Fibroblast of pulmonary artery (primary cell): ENCODE data around the gene PARK7.

ENCODE experiments used
- DNase-seq: peaks from one replicate; pipeline ENCODE4 v3.0.0-alpha.2; 2010; ENCODE audit warnings: low read depth
- H3K4me3 ChIP-seq: replicated peaks from 2 replicates; pipeline ENCODE4 v1.5.1; 2011; ENCODE audit warnings: low read depth, mild to moderate bottlenecking, control low read depth, low read length, moderate library complexity
- TF ChIP-seq, protein P1 (sequence below): IDR thresholded peaks from 2 replicates; pipeline ENCODE4 v1.5.1; 2011; ENCODE audit warnings: mild to moderate bottlenecking, control low read depth, low read length, inconsistent platforms; ENCODE audit errors: missing control alignments

The PARK7 gene

DNA sequence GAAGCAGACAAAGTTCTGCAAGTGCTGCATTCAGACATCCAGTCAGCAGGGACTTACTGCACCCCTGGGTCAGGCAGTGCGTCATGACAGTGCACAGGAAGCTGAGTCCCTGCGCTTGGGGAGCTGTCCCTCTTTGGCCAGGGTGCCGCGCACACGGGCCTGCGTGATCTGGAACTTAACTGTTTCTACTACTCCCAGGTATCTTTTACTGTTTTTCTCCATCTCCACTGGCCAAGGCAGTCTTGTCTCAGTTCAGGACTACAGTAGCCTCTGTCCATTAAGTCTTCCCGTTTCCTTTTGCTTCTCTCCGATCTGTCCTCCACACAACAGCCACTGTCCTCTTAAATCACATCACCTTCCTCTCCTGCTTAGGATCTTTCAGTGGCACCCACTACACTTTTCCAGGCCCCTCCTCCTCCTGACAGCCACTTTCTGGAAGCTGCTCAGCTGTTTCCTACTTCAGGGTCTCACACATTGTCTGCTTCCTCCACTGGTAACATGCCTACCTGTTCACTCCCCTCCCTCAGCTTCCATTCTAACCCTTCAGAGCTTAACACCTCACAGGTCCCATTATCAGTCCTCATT is 48.7 kb downstream of the PARK7 start:
- no peak overlapping the region for H3K4me3 ChIP-seq
- TF ChIP-seq, protein P1, sequence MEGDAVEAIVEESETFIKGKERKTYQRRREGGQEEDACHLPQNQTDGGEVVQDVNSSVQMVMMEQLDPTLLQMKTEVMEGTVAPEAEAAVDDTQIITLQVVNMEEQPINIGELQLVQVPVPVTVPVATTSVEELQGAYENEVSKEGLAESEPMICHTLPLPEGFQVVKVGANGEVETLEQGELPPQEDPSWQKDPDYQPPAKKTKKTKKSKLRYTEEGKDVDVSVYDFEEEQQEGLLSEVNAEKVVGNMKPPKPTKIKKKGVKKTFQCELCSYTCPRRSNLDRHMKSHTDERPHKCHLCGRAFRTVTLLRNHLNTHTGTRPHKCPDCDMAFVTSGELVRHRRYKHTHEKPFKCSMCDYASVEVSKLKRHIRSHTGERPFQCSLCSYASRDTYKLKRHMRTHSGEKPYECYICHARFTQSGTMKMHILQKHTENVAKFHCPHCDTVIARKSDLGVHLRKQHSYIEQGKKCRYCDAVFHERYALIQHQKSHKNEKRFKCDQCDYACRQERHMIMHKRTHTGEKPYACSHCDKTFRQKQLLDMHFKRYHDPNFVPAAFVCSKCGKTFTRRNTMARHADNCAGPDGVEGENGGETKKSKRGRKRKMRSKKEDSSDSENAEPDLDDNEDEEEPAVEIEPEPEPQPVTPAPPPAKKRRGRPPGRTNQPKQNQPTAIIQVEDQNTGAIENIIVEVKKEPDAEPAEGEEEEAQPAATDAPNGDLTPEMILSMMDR, result no peak
- DNase-seq, result no peak

DNA sequence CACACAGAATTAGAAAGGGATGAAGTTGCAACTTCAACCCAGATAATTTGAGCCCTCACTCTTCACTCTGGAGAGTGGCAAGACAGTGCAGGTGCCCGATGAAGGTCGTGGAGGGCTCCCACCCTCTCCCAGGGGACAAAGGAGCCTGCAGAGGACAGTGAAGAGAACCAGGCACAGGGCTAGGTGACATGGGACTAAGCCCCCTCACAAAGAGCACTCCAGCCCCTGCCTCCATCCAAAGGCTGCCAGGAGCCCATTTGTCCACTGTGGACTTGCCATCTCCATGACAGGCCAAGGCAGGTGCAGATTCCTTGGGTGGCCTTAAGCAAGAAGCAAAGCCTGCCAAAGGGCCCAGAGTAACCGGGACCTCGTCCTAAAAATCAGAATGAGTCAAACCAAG is 49.5 kb downstream of the PARK7 start:
- H3K4me3 ChIP-seq, result no peak overlapping the region
- no peak for DNase-seq
- TF ChIP-seq, protein P1, result no peak

DNA sequence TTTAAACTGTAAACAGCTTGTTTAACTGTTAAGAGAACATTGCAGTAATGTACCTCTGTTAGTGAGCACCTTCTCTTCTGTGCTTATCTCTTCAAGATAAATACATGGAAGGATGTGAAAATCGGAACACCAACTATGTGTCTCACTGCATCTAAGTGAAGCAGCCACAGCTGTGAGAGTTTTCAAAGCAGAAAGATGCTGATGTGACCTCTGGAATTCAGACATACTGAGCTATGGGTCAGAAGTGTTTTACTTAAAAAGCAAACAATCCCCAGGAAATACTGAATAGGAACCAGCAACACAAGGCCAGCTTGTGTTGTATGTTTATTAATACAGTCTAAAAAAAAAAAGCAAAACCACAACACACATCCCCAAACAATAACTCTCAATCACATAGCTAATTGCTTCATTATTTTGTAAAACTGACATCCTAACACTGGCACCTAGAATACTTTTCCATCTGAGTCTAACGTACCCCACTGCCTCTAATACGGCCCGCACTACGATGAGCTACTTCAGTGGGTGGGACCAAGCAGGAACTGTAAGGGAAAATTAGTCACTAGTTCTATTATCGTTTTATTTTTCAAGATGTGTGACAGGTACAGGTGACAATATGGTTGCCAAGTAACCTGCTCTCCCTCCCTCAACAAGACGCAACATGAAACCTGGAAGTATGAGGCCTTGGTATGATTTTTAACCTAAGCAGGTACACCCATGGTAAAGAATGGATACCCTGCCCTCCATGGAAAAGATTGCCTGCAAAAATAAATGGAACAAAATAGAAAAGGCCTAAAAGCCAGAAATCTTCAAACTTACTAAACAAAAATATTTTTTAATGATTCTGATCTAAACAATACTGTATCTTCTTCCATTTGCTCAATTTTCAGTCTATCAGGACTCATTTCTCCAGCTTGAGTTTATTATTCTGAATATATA is 50.7 kb downstream of the PARK7 start:
- no peak for DNase-seq
- TF ChIP-seq, protein P1, result no peak
- no peak overlapping the region for H3K4me3 ChIP-seq

DNA sequence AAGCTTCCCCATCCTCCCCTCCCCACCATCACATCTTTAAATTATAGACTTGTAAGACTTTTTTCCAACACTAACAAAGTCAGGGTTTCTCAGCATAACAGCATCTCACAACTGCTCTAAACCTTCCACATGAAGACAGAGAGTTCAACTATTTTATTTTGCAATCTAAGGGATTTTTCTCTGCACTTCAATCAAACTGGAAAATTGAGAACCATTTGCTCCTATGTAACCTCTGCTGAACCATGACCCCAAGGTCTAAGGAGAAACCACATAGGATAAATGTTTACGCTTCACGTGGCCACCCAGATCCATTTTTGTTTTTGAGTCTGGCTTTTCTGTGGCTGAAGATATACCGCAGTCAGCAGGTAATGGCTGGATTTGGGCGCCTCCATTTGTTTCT is 51.4 kb downstream of the PARK7 start:
- DNase-seq, result no peak
- TF ChIP-seq, protein P1, result no peak
- H3K4me3 ChIP-seq, result no peak overlapping the region

DNA sequence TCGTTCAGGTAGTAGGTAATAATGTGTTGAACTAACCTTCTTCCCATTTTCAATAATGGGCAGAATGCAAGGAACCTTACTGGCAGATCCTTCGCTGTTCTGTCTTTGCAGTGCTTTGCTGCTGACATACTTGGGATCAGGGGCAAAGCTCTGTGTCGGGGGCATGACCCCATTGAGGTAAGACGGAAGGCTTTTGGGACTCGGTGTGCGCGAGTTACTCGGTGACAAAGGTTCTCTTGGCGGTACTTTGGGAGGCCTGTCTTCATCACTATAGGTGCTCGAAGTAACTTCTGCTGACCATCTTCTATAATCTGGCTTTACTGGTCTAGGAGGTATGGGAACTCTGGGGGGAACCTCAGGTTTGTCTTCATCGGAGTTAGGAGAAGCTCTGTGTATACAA is 51.9 kb downstream of the PARK7 start:
- no peak for DNase-seq
- no peak overlapping the region for H3K4me3 ChIP-seq
- TF ChIP-seq, protein P1, result no peak

DNA sequence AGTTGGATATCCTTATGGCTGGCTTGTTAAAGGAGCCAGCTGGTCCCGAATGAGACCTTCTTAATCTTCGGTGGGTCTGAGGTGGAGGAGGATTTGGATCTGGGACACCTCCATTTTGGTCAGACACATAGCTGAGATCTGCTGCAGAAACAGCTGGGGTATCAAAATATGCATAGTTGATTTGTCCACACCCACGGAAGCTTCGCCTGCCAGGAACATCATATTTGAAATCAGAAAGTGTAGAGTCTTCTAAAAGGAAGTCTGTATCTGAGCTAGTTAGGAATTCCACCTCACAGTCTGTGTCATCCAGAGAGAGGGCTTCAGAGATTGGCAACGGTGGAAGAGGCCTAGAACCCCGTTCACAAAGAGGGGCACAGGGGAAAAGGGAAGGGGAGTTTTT is 52.3 kb downstream of the PARK7 start:
- H3K4me3 ChIP-seq, result no peak overlapping the region
- TF ChIP-seq, protein P1, result no peak
- no peak for DNase-seq
